Measurements from ENCODE around the gene MTMR12.
A peak's percentile ranks its signal among the peaks of the same experiment; 100 is the strongest.

MTMR12 gene

GRCh38 chr5:32272746-32273145 is 40.0 kb downstream of the MTMR12 start:
- DNase-seq = no peak

- no peak for DNase-seq
These were observed 41.8 kb downstream of the MTMR12 start for GRCh38 chr5:32270946-32271345.

- no peak for DNase-seq
These were observed 42.6 kb downstream of the MTMR12 start for GRCh38 chr5:32270178-32270577.

- no peak for DNase-seq
These were observed 46.8 kb downstream of the MTMR12 start for GRCh38 chr5:32265902-32266301.

- DNase-seq = no peak
These were observed 47.7 kb downstream of the MTMR12 start for GRCh38 chr5:32264957-32265572.

GRCh38 chr5:32263684-32264083 is 49.1 kb downstream of the MTMR12 start:
- DNase-seq = no peak

GRCh38 chr5:32261198-32261597 is 51.5 kb downstream of the MTMR12 start:
- no peak for DNase-seq

GRCh38 chr5:32259033-32259432 is 53.7 kb downstream of the MTMR12 start:
- DNase-seq = no peak

GRCh38 chr5:32258424-32258823 is 54.3 kb downstream of the MTMR12 start:
- DNase-seq = no peak

GRCh38 chr5:32255540-32255900 is 57.2 kb downstream of the MTMR12 start:
- no peak for DNase-seq

- peak; percentile 33 for DNase-seq
These were observed 57.7 kb downstream of the MTMR12 start for GRCh38 chr5:32254881-32255539.

GRCh38 chr5:32251871-32252458 is 60.8 kb downstream of the MTMR12 start:
- DNase-seq = no peak

- no peak for DNase-seq
These were observed 63.1 kb downstream of the MTMR12 start for GRCh38 chr5:32249668-32250067.

GRCh38 chr5:32245742-32246141 is 67.0 kb downstream of the MTMR12 start:
- no peak for DNase-seq

GRCh38 chr5:32244017-32244416 is 68.7 kb downstream of the MTMR12 start:
- no peak for DNase-seq

GRCh38 chr5:32241034-32241783 is 71.5 kb downstream of the MTMR12 start:
- DNase-seq = no peak

- no peak for DNase-seq
These were observed 73.4 kb downstream of the MTMR12 start for GRCh38 chr5:32239385-32239784.

GRCh38 chr5:32233696-32234447 is 78.9 kb downstream of the MTMR12 start:
- no peak for DNase-seq

- no peak for DNase-seq
These were observed 79.5 kb downstream of the MTMR12 start for GRCh38 chr5:32233220-32233695.

GRCh38 chr5:32232441-32233219 is 80.1 kb downstream of the MTMR12 start:
- DNase-seq = peak; percentile 14

- no peak for DNase-seq
These were observed 80.8 kb downstream of the MTMR12 start for GRCh38 chr5:32231929-32232328.

GRCh38 chr5:32231241-32231640 is 81.5 kb downstream of the MTMR12 start:
- no peak for DNase-seq
